ENCODE measurements around the gene WRNIP1. TPM values are rescaled to one million over a fixed set of nuclear protein-coding genes. Genes with fewer than 3 reads are reported as not detected.

Gene WRNIP1
- total RNA-seq, 1 experiment from 2014 or later, result 36.3 TPM

DNA sequence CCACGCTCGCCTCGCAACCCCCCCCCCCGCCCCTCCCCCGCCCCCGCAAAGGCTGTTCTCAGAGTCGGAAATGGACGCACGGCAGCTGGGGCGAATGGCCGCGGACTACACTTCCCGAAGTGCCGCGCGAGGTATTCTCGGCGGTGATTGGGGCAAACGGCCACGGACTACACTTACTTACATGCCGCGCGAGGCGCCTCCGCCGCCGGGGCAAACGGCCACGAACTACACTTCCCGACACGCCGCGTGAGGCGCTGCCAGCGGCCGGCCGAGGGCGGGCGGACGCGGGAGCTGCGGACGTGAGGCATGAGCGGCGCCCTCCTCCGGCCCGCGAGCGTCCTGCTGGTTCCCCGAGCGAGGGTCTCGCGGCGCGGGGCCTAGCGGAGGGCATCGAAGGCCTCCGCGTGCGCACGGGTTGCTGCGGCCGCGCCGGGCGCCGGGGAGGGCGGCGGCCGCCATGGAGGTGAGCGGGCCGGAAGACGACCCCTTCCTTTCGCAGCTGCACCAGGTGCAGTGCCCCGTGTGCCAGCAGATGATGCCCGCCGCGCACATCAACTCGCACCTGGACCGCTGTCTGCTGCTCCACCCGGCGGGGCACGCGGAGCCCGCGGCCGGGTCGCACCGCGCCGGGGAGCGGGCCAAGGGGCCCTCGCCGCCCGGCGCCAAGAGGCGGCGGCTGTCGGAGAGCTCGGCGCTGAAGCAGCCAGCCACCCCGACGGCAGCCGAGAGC is at the start of gene WRNIP1 (continued):
- TF ChIP-seq ESRRA (CRISPR knock-in tag; IDR thresholded peaks at IDR 0.05; ENCODE audit: borderline replicate concordance) (no peak), MYBL2 (CRISPR knock-in tag; IDR thresholded peaks at IDR 0.05) (no peak; the same call in 1 of the 2 replicates), GABPB1 (CRISPR knock-in tag; IDR thresholded peaks at IDR 0.05) (peak; percentile 77), PRRX2 (CRISPR knock-in tag; IDR thresholded peaks at IDR 0.05) (0 out of 2 replicates have a peak, but pooled peaks have one; percentile 25), FOXP1 (CRISPR knock-in tag; IDR thresholded peaks at IDR 0.05; ENCODE audit: borderline replicate concordance) (peak; percentile 75; the same call in 1 of the 2 replicates), TEAD4 (CRISPR knock-in tag; IDR thresholded peaks at IDR 0.05) (no peak), TCF7 (CRISPR knock-in tag; IDR thresholded peaks at IDR 0.05; ENCODE audit: low read depth) (no peak), IRF2 (CRISPR knock-in tag; IDR thresholded peaks at IDR 0.05; ENCODE audit: borderline replicate concordance, low read depth) (0 out of 2 replicates have a peak, but pooled peaks have one; percentile 43), ZNF317 (CRISPR knock-in tag; IDR thresholded peaks at IDR 0.05; ENCODE audit: borderline replicate concordance, low read depth) (no peak), RORB (CRISPR knock-in tag; IDR thresholded peaks at IDR 0.05) (no peak), RELA (CRISPR knock-in tag; IDR thresholded peaks at IDR 0.05; ENCODE audit: borderline replicate concordance) (no peak), MXD4 (CRISPR knock-in tag; IDR thresholded peaks at IDR 0.05; ENCODE audit: borderline replicate concordance) (no peak), NR1H2 (CRISPR knock-in tag; IDR thresholded peaks at IDR 0.05) (no peak), ELF4 (CRISPR knock-in tag; IDR thresholded peaks at IDR 0.05; ENCODE audit: low read depth) (no peak), SP1 (CRISPR knock-in tag; conservative IDR thresholded peaks at IDR 0.05) (peak; percentile 72), GRHL2 (CRISPR knock-in tag; IDR thresholded peaks at IDR 0.05; ENCODE audit: insufficient replicate concordance, severe bottlenecking) (no peak), NFATC4 (CRISPR knock-in tag; IDR thresholded peaks at IDR 0.05) (no peak), HMGA2 (CRISPR knock-in tag; IDR thresholded peaks at IDR 0.05) (no peak), TEAD1 (CRISPR knock-in tag; IDR thresholded peaks at IDR 0.05) (no peak)
- TF ChIP-seq, protein P1, sequence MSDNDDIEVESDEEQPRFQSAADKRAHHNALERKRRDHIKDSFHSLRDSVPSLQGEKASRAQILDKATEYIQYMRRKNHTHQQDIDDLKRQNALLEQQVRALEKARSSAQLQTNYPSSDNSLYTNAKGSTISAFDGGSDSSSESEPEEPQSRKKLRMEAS (CRISPR knock-in tag; IDR thresholded peaks at IDR 0.05), result peak; percentile 20; the same call in 1 of the 2 replicates
- TF ChIP-seq, protein P2, sequence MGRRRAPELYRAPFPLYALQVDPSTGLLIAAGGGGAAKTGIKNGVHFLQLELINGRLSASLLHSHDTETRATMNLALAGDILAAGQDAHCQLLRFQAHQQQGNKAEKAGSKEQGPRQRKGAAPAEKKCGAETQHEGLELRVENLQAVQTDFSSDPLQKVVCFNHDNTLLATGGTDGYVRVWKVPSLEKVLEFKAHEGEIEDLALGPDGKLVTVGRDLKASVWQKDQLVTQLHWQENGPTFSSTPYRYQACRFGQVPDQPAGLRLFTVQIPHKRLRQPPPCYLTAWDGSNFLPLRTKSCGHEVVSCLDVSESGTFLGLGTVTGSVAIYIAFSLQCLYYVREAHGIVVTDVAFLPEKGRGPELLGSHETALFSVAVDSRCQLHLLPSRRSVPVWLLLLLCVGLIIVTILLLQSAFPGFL (CRISPR knock-in tag; IDR thresholded peaks at IDR 0.05; ENCODE audit: borderline replicate concordance), result no peak
- TF ChIP-seq, protein P3, sequence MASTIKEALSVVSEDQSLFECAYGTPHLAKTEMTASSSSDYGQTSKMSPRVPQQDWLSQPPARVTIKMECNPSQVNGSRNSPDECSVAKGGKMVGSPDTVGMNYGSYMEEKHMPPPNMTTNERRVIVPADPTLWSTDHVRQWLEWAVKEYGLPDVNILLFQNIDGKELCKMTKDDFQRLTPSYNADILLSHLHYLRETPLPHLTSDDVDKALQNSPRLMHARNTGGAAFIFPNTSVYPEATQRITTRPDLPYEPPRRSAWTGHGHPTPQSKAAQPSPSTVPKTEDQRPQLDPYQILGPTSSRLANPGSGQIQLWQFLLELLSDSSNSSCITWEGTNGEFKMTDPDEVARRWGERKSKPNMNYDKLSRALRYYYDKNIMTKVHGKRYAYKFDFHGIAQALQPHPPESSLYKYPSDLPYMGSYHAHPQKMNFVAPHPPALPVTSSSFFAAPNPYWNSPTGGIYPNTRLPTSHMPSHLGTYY (CRISPR knock-in tag; IDR thresholded peaks at IDR 0.05), result no peak
- TF ChIP-seq, protein P4, sequence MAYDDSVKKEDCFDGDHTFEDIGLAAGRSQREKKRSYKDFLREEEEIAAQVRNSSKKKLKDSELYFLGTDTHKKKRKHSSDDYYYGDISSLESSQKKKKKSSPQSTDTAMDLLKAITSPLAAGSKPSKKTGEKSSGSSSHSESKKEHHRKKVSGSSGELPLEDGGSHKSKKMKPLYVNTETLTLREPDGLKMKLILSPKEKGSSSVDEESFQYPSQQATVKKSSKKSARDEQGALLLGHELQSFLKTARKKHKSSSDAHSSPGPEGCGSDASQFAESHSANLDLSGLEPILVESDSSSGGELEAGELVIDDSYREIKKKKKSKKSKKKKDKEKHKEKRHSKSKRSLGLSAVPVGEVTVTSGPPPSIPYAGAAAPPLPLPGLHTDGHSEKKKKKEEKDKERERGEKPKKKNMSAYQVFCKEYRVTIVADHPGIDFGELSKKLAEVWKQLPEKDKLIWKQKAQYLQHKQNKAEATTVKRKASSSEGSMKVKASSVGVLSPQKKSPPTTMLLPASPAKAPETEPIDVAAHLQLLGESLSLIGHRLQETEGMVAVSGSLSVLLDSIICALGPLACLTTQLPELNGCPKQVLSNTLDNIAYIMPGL (CRISPR knock-in tag; IDR thresholded peaks at IDR 0.05), result peak; percentile 92
- TF ChIP-seq, protein P5, sequence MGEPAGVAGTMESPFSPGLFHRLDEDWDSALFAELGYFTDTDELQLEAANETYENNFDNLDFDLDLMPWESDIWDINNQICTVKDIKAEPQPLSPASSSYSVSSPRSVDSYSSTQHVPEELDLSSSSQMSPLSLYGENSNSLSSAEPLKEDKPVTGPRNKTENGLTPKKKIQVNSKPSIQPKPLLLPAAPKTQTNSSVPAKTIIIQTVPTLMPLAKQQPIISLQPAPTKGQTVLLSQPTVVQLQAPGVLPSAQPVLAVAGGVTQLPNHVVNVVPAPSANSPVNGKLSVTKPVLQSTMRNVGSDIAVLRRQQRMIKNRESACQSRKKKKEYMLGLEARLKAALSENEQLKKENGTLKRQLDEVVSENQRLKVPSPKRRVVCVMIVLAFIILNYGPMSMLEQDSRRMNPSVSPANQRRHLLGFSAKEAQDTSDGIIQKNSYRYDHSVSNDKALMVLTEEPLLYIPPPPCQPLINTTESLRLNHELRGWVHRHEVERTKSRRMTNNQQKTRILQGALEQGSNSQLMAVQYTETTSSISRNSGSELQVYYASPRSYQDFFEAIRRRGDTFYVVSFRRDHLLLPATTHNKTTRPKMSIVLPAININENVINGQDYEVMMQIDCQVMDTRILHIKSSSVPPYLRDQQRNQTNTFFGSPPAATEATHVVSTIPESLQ (CRISPR knock-in tag; IDR thresholded peaks at IDR 0.05), result no peak
- TF ChIP-seq, protein P6, sequence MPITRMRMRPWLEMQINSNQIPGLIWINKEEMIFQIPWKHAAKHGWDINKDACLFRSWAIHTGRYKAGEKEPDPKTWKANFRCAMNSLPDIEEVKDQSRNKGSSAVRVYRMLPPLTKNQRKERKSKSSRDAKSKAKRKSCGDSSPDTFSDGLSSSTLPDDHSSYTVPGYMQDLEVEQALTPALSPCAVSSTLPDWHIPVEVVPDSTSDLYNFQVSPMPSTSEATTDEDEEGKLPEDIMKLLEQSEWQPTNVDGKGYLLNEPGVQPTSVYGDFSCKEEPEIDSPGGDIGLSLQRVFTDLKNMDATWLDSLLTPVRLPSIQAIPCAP (CRISPR knock-in tag; IDR thresholded peaks at IDR 0.05), result no peak
- TF ChIP-seq, protein P7, sequence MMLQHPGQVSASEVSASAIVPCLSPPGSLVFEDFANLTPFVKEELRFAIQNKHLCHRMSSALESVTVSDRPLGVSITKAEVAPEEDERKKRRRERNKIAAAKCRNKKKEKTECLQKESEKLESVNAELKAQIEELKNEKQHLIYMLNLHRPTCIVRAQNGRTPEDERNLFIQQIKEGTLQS (CRISPR knock-in tag; conservative IDR thresholded peaks at IDR 0.05), result no peak
- TF ChIP-seq, protein P8, sequence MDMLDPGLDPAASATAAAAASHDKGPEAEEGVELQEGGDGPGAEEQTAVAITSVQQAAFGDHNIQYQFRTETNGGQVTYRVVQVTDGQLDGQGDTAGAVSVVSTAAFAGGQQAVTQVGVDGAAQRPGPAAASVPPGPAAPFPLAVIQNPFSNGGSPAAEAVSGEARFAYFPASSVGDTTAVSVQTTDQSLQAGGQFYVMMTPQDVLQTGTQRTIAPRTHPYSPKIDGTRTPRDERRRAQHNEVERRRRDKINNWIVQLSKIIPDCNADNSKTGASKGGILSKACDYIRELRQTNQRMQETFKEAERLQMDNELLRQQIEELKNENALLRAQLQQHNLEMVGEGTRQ (CRISPR knock-in tag; IDR thresholded peaks at IDR 0.05), result peak; percentile 50
- TF ChIP-seq, protein P9, sequence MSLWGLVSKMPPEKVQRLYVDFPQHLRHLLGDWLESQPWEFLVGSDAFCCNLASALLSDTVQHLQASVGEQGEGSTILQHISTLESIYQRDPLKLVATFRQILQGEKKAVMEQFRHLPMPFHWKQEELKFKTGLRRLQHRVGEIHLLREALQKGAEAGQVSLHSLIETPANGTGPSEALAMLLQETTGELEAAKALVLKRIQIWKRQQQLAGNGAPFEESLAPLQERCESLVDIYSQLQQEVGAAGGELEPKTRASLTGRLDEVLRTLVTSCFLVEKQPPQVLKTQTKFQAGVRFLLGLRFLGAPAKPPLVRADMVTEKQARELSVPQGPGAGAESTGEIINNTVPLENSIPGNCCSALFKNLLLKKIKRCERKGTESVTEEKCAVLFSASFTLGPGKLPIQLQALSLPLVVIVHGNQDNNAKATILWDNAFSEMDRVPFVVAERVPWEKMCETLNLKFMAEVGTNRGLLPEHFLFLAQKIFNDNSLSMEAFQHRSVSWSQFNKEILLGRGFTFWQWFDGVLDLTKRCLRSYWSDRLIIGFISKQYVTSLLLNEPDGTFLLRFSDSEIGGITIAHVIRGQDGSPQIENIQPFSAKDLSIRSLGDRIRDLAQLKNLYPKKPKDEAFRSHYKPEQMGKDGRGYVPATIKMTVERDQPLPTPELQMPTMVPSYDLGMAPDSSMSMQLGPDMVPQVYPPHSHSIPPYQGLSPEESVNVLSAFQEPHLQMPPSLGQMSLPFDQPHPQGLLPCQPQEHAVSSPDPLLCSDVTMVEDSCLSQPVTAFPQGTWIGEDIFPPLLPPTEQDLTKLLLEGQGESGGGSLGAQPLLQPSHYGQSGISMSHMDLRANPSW (CRISPR knock-in tag; conservative IDR thresholded peaks at IDR 0.05; ENCODE audit: low read depth), result no peak

Measured in WTC11 (cell line).